Stimulated activated effector memory CD8-positive, alpha-beta T cell treated with anti-CD3 and anti-CD28 coated beads, Interleukin-12 subunit alpha, Interleukin-12 subunit beta, amount 100 ng/mL, for 72 hours (primary cell): ENCODE data around the gene UNC5CL.

ENCODE experiments used
- ATAC-seq: fragments of 150-1000 bp; cut with Tn5 transposase; 2 replicates; pipeline ENCODE4 v1.10.0; 2021
- DNase-seq, 2 donors: peaks; one replicate each; pipeline ENCODE4 v3.0.0; 2021 to 2022; ENCODE audit warnings: low spot score in 2 of 2
- H3K27ac Mint-ChIP-seq: one replicate; pipeline ENCODE4 v1.8.0; 2022; ENCODE audit warnings: mild to moderate bottlenecking, mixed read lengths
- H3K36me3 Mint-ChIP-seq: one replicate; pipeline ENCODE4 v1.8.0; 2022; ENCODE audit warnings: mild to moderate bottlenecking, mixed read lengths
- H3K4me1 Mint-ChIP-seq: one replicate; pipeline ENCODE4 v1.8.0; 2022; ENCODE audit warnings: mixed read lengths
- H3K4me3 Mint-ChIP-seq: one replicate; pipeline ENCODE4 v1.8.0; 2022; ENCODE audit warnings: mild to moderate bottlenecking, mixed read lengths
- H3K9me3 Mint-ChIP-seq: one replicate; pipeline ENCODE4 v1.8.0; 2022; ENCODE audit warnings: mixed read lengths

The UNC5CL gene

DNA sequence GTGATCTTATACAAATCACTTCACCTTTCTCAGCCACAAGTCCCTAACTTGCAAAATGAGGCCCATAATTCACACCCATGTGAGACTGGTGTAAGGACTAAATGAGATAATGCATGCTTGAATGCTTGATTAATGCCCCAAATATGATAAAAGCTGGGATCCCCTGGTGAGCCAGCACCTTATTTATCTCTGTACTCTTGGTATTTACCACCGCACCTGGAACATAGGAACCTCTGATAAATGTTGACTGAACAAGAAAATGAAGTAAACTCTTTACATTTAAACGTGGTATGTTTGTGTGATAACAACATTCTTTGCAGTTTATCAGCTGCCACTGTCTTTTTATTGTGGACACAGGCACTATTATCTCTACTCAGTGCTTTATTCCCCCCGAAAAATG lies 11.5 kb upstream of the UNC5CL start:
- Mint-ChIP-seq H3K4me1 (peaks cover 19% of the 10 kb centered on the region), H3K27ac (no peak overlapping the region), H3K36me3 (peaks cover 9% of the 10 kb centered on the region), H3K4me3 (no peak overlapping the region), H3K9me3 (no peaks in the 10 kb centered on the region)
- DNase-seq (no peak), ATAC-seq (no peak)

GRCh38 chr6:41049955-41050354 lies 10.9 kb upstream of the UNC5CL start:
- DNase-seq: no peak
- no peak overlapping the region for H3K4me3 Mint-ChIP-seq
- peaks cover 19% of the 10 kb centered on the region for H3K4me1 Mint-ChIP-seq
- H3K9me3 Mint-ChIP-seq: no peaks in the 10 kb centered on the region
- no peak overlapping the region for H3K27ac Mint-ChIP-seq
- ATAC-seq: no peak
- H3K36me3 Mint-ChIP-seq: peaks cover 6% of the 10 kb centered on the region

DNA sequence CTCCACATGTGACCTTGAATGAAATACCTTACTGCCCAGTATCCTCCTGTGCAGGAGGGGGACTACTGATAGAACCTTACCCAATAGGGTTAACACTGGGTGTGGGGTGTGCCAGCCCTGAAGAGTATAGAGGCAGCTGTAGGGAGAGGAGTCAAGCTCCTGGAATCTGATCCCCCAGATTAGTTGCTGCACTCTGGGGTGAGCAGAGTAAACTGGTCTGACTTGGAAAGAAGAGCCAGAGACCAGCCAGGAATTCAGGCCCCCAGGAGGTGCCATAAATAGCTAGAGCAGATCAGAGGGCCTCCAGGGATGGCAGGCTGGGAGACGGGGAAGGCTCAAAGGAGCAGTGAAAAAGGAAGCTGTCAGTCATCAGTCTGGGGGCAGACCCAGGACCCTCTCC lies 10.5 kb upstream of the UNC5CL start:
- peaks cover 6% of the 10 kb centered on the region for H3K36me3 Mint-ChIP-seq
- peaks cover 19% of the 10 kb centered on the region for H3K4me1 Mint-ChIP-seq
- DNase-seq: no peak
- H3K4me3 Mint-ChIP-seq: no peak overlapping the region
- H3K9me3 Mint-ChIP-seq: no peaks in the 10 kb centered on the region
- no peak for ATAC-seq
- H3K27ac Mint-ChIP-seq: peak overlapping the region; percentile 26

DNA sequence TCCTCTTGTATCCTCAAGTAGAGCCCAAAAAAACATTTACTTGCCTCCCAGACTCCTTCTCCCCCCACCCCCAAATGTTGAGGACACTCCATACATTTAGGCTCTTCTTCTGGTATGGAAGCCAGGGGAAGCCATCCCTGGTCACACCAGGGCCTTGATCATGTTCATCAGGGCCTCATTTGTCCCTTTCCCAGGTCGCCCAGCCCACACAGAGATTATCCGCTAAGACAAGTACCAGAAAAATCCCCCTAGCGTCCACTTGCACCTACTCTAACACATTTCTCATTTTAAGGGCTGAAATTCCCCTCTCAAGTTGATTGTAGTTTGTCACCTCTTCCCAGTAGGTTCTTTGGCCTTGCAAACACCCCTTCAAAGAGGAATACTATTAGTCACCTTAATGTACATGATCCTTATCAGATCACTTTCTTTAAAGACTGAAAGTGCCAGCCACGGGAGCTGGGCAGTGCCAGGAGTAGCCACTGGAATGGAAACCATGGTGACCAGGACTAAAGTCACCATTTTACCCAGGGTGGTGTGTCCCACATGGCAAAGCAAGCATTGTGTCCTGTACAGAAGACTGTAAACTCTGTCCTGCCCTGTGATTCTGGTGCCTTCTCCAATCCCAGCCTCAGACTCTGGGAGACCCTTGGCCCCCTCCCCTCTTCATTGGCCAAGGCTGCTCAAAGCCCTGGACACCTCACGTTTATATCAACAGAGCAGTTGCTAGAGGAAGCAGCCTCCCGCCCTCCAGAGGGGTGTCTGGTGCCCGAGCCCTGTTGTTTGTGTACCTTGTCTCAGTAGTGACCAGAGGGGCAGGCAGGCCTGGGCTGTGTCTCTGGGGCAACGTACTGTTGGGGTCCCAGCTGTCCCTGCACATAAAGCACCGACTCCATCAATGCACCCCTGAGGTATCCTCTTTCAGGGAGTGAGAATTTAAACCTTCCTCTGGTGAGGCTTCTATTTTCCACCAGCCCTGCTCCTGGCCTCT lies 9.0 kb upstream of the UNC5CL start:
- DNase-seq (no peak), ATAC-seq (no peak)
- Mint-ChIP-seq H3K27ac (peak overlapping the region; percentile 8), H3K4me1 (peaks cover 15% of the 10 kb centered on the region), H3K36me3 (peaks cover 6% of the 10 kb centered on the region), H3K4me3 (no peak overlapping the region), H3K9me3 (no peaks in the 10 kb centered on the region)

- H3K4me1 Mint-ChIP-seq: peaks cover 7% of the 10 kb centered on the region
- no peaks in the 10 kb centered on the region for H3K9me3 Mint-ChIP-seq
- no peak overlapping the region for H3K4me3 Mint-ChIP-seq
- H3K27ac Mint-ChIP-seq: peak overlapping the region; percentile 8
- DNase-seq: no peak
- H3K36me3 Mint-ChIP-seq: peaks cover 6% of the 10 kb centered on the region
- ATAC-seq: no peak
Observed at GRCh38 chr6:41047306-41047705, 8.3 kb upstream of the UNC5CL start.

DNA sequence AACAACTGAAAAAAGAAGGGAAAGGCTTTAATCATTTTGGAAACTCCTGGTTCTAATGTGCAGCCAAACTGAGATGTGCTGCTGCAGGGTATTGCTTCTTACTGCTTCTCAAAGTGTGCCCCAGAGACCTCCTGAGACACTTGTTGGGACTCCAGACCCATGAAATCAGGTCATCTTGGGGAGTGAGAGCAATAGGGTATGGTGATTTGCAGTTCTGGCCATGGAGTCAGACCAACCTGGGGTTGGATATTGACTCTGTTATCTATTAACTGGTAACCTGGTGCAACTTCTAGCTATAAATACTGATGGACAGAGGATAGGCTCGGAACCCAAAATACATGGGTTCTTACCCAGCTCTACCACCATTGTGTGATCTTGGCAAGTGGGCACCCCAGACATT lies 7.1 kb upstream of the UNC5CL start:
- H3K27ac Mint-ChIP-seq: no peak overlapping the region
- no peak overlapping the region for H3K4me3 Mint-ChIP-seq
- DNase-seq (no peak), ATAC-seq (no peak)
- no peaks in the 10 kb centered on the region for H3K9me3 Mint-ChIP-seq
- H3K36me3 Mint-ChIP-seq: no peaks in the 10 kb centered on the region
- no peaks in the 10 kb centered on the region for H3K4me1 Mint-ChIP-seq

GRCh38 chr6:41045664-41046063 lies 6.6 kb upstream of the UNC5CL start:
- no peaks in the 10 kb centered on the region for H3K36me3 Mint-ChIP-seq
- ATAC-seq: no peak
- H3K27ac Mint-ChIP-seq: no peak overlapping the region
- no peaks in the 10 kb centered on the region for H3K9me3 Mint-ChIP-seq
- H3K4me1 Mint-ChIP-seq: no peaks in the 10 kb centered on the region
- H3K4me3 Mint-ChIP-seq: no peak overlapping the region
- DNase-seq: no peak

DNA sequence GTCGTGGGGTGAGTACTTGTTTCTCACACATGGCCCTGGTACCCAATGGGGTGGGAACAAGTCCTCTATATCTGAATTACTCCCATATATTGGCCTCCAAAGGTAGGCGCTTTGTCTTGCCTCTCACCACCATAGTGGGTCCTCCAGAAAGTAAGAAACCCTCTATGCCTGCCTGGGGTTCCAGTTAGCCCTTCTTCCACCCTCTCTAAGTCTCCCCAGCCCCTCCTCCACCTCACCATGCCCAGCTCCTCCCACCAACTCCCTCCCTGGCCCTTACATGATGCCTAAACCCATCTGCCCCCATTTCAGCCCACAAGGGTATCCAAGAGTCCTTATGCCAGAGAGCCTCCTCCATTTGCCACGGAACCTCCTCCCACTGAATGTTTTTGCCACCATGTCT lies 4.1 kb upstream of the UNC5CL start:
- no peaks in the 10 kb centered on the region for H3K36me3 Mint-ChIP-seq
- no peak overlapping the region for H3K4me3 Mint-ChIP-seq
- ATAC-seq (no peak), DNase-seq (no peak)
- no peak overlapping the region for H3K27ac Mint-ChIP-seq
- H3K4me1 Mint-ChIP-seq: no peaks in the 10 kb centered on the region
- no peaks in the 10 kb centered on the region for H3K9me3 Mint-ChIP-seq

GRCh38 chr6:41042226-41043055 lies 3.4 kb upstream of the UNC5CL start, which contains the start of gene TSPO2:
Gene TSPO2, plus strand, starts transcription at chr6:41042467. Its CDS starts 519 bp downstream, at chr6:41042986.
- H3K4me1 Mint-ChIP-seq: no peaks in the 10 kb centered on the region
- ATAC-seq (no peak), DNase-seq (no peak)
- H3K36me3 Mint-ChIP-seq: no peaks in the 10 kb centered on the region
- no peak within 1 kb of the TSS for H3K4me3 Mint-ChIP-seq
- H3K9me3 Mint-ChIP-seq: no peaks in the 10 kb centered on the region
- no peak within 1 kb of the TSS for H3K27ac Mint-ChIP-seq

GRCh38 chr6:41040940-41041536 lies 2.0 kb upstream of the UNC5CL start:
- Mint-ChIP-seq H3K4me3 (no peak overlapping the region), H3K4me1 (no peaks in the 10 kb centered on the region), H3K27ac (no peak overlapping the region), H3K9me3 (no peaks in the 10 kb centered on the region), H3K36me3 (no peaks in the 10 kb centered on the region)
- ATAC-seq: no peak
- no peak for DNase-seq

DNA sequence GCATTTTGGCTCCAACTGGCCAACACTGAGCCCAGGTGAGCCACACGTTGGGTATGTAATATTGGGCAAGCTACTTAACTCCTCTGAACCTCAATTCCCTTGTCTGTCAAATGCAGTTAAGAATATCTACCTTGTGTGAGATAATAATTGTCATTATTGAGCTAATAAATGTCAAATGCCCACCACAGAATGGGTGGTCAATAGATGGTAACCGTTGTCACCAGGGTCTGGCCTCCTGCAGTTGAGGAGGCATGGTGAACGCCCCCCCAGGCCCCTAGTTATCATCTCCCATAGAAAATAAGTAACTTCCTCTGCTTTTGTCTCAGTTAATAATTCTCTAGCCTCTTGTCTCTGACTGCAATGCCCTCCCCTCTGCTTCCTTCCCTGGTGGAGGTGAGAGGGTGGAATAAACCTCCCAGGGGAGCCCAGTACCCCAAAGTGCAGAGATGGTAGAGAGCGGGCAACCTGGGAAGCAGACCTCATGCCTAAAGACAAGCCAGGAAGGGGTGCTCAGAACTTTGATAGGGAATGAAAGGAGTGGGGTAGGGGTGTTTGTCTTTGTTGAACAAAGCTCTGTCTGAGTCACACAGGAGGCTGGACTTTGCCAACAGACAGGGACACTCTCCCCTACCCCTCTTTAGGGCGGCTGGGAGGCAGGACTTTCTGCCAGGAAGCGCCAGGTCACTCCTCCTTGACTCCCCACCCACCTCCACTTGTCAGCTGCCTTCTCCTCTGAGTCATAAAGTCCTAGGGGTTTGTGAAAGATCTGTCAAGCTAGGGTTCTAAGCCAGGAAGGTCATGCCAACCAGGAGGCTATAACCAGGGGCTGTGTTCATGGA lies 1.3 kb upstream of the UNC5CL start:
- ATAC-seq (peak; percentile 59), DNase-seq (no peak)
- H3K36me3 Mint-ChIP-seq: no peaks in the 10 kb centered on the region
- H3K4me3 Mint-ChIP-seq: no peak overlapping the region
- no peak overlapping the region for H3K27ac Mint-ChIP-seq
- H3K9me3 Mint-ChIP-seq: no peaks in the 10 kb centered on the region
- no peaks in the 10 kb centered on the region for H3K4me1 Mint-ChIP-seq

- Mint-ChIP-seq H3K27ac (no peak overlapping the region), H3K9me3 (no peaks in the 10 kb centered on the region), H3K4me1 (no peaks in the 10 kb centered on the region), H3K4me3 (no peak overlapping the region), H3K36me3 (no peaks in the 10 kb centered on the region)
- DNase-seq (no peak), ATAC-seq (no peak)
Observed at GRCh38 chr6:41038205-41038604, 816 bp downstream of the UNC5CL start.

DNA sequence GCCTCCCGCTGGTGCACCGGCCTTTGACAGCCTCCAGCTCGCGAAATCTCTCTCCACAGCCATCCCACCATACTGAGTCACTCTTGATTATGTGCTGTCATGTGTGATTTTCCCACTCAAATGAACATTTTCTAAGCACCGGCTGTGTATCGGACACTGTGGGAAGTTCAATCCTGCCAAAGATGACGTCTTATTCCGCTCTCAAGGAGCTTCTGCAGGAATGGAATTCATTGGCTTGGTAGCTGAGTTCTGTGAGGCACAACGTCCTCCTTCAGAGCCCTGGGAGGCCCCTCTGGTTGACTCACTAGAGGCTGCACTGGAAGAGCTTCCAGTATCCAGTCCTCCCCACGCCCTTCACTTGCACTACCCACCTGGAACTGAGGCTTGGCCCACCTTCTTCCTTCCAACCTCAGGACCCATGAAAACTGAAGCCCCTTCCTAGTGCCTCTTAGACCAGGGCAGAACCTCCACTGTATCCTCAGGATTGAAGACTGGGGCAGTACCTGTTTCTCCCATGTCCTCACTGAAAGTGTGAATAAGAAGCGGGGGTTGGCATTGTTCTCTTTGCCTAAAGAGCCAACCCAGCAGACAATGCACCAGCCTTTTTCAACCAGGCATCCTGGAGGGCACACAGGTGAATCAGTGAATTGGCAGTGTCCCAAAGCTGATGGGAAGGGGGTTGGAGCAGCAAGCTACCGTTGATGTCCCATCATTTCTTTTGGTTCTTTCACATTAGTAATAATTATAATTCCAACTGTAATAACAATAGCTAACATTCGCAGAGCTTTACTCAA lies 1.7 kb downstream of the UNC5CL start:
- Mint-ChIP-seq H3K4me1 (no peaks in the 10 kb centered on the region), H3K36me3 (no peaks in the 10 kb centered on the region), H3K9me3 (no peaks in the 10 kb centered on the region), H3K4me3 (no peak overlapping the region), H3K27ac (peak overlapping the region; percentile 56)
- no peak for ATAC-seq
- no peak for DNase-seq

DNA sequence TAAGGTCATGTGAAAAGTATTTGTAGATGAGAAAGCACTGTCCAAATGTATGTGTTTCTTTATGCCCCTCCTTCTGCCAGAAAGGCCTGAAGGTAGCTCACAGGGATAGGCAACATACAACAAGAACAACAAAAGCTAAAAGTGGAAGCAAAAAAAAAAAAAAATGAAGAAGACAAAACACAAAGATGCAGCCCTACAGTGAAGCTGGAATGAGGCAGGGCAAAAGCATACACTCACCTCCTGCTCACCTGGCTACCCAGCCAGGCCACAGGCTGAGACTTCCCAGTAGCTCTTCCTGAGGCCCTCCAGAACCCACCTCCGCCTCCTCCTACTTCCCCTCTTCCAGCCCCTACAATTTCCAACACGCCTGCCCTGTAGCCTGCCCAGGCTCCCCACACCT lies 2.4 kb downstream of the UNC5CL start:
- H3K9me3 Mint-ChIP-seq: no peaks in the 10 kb centered on the region
- H3K27ac Mint-ChIP-seq: peak overlapping the region; percentile 56
- no peak for ATAC-seq
- no peak for DNase-seq
- no peaks in the 10 kb centered on the region for H3K4me1 Mint-ChIP-seq
- H3K4me3 Mint-ChIP-seq: no peak overlapping the region
- H3K36me3 Mint-ChIP-seq: no peaks in the 10 kb centered on the region
